HepG2 (cell line): ENCODE results near the gene ABHD4. TPM values are rescaled to one million over a fixed set of nuclear protein-coding genes. Genes with fewer than 3 reads are reported as not detected.
"Not testable (repeated sequence)": the region's sequence is repeated elsewhere in the genome, so short reads cannot be mapped to it uniquely, and the experiment has no call there.

Source experiments
- ATAC-seq: fragments of 200-7000 bp; cut with Tn5 transposase; 3 replicates; pipeline ENCODE4 v1.9.1; 2020; ENCODE audit warnings: mild to moderate bottlenecking, moderate library complexity
- BruUV-seq: library from RNA; stranded (reverse); fragments of 400-500 nt; replicated peaks from 2 replicates; lab custom pipeline; 2021; lab: Mats Ljungman, UMichigan
- CTCF ChIA-PET: fragments of 300-600 bp; formaldehyde crosslinking; extraction: SDS; loops from one replicate; lab custom pipeline; 2021; ENCODE audit warnings: low total read pairs, inconsistent platforms, low intra/inter-chr PET ratio; lab: Yijun Ruan, JAX
- POLR2A ChIA-PET: fragments of 350-600 bp; sonication (Branson Sonifier 250); formaldehyde crosslinking; loops from one replicate; lab custom pipeline; 2020; ENCODE audit warnings: antibody characterized with exemption, inconsistent platforms; lab: Yijun Ruan, JAX
- DNase-seq: peaks from one replicate; pipeline ENCODE4 v3.0.0-alpha.2; 2015; ENCODE audit warnings: low spot score
- FAIRE-seq: peaks from 3 replicates; lab custom pipeline; 2011; peaks lifted over from hg19 to GRCh38; lab: Jason Lieb, UNC
- H2AFZ ChIP-seq: one replicate; pipeline ENCODE4 v1.6.1; 2011; ENCODE audit warnings: low read length, inconsistent platforms
- H3K27ac ChIP-seq: fragments of 300-600 bp; 3 replicates; pipeline ENCODE4 v1.8.0; 2011; ENCODE audit warnings: mixed run types, mild to moderate bottlenecking, mixed read lengths, low read length, inconsistent platforms; ENCODE audit not compliant: insufficient read depth; ENCODE audit errors: extremely low read length
- H3K27me3 ChIP-seq, 2 experiments: fragments of 200-600 bp in 1 of 2; 2 replicates in 1 of 2; 3 replicates in 1 of 2; pipeline versions ENCODE4 v1.6.0 to v1.8.0; 2011; ENCODE audit warnings: low read length in 2 of 2, mild to moderate bottlenecking in 2 of 2, moderate library complexity in 2 of 2, inconsistent platforms in 1 of 2; ENCODE audit not compliant: insufficient read depth in 2 of 2, control insufficient read depth in 1 of 2
- H3K36me3 ChIP-seq, 2 experiments: fragments of 200-600 bp in 1 of 2; replicated peaks in 1 of 2; 2 replicates in 1 of 2; 3 replicates in 1 of 2; pipeline versions ENCODE4 v1.5.1 to v1.8.0; 2011; ENCODE audit warnings: low read length in 2 of 2, inconsistent platforms in 1 of 2; ENCODE audit not compliant: insufficient read depth in 2 of 2, control insufficient read depth in 1 of 2
- H3K4me1 ChIP-seq: 2 replicates; pipeline ENCODE4 v1.5.1; 2012; ENCODE audit warnings: low read length, inconsistent platforms; ENCODE audit not compliant: insufficient read depth
- H3K4me2 ChIP-seq: 2 replicates; pipeline ENCODE4 v1.6.0; 2011; ENCODE audit warnings: low read depth, low read length, inconsistent platforms
- H3K4me3 ChIP-seq, 3 experiments: fragments of 200-600 bp in 1 of 3; sonication (generic), shearing (Covaris generic) in 1 of 3; replicated peaks in 1 of 3; 2 replicates each; pipeline ENCODE4 v1.5.1; 2011 to 2016; ENCODE audit warnings: low read length in 3 of 3, inconsistent platforms in 2 of 3, low read depth in 2 of 3, mild to moderate bottlenecking in 2 of 3, control low read depth in 1 of 3, mixed read lengths in 1 of 3; ENCODE audit not compliant: insufficient read depth in 1 of 3
- H3K79me2 ChIP-seq: one replicate; pipeline ENCODE4 v1.6.1; 2011; ENCODE audit warnings: low read length, inconsistent platforms; ENCODE audit not compliant: insufficient read depth
- H3K9ac ChIP-seq: 2 replicates; pipeline ENCODE4 v1.6.0; 2011; ENCODE audit warnings: mild to moderate bottlenecking, low read depth, low read length, inconsistent platforms; ENCODE audit not compliant: insufficient read depth
- H3K9me3 ChIP-seq: 2 replicates; pipeline ENCODE4 v1.5.1; 2012; ENCODE audit warnings: mild to moderate bottlenecking, low read length
- H4K20me1 ChIP-seq: 2 replicates; pipeline ENCODE4 v1.6.0; 2011; ENCODE audit warnings: inconsistent platforms, mild to moderate bottlenecking, low read length, moderate library complexity; ENCODE audit not compliant: insufficient read depth
- CBX1 ChIP-seq: IDR thresholded peaks from one replicate; pipeline ENCODE4 v1.6.1; 2016; ENCODE audit warnings: antibody characterized with exemption, low read depth
- CCAR2 ChIP-seq: fragments of 200-400 bp; formaldehyde crosslinking; optimal IDR thresholded peaks from 2 replicates; pipeline ENCODE3; 2018; ENCODE audit warnings: low read depth, mild to moderate bottlenecking, low read length, moderate library complexity
- HNRNPK ChIP-seq: fragments of 200-400 bp; formaldehyde crosslinking; IDR thresholded peaks from 2 replicates; pipeline ENCODE4 v1.6.1; 2018; ENCODE audit warnings: low read length, low read depth, moderate library complexity, mild to moderate bottlenecking; ENCODE audit not compliant: poor library complexity, severe bottlenecking
- NFE2L1 ChIP-seq: sonication (generic); formaldehyde crosslinking; IDR thresholded peaks from 2 replicates; pipeline ENCODE4 v1.4.0; 2020; ENCODE audit warnings: missing genetic modification reagents, mild to moderate bottlenecking, borderline replicate concordance
- NRL ChIP-seq: sonication (generic); formaldehyde crosslinking; IDR thresholded peaks from 2 replicates; pipeline ENCODE4 v1.5.0; 2020; ENCODE audit warnings: missing genetic modification reagents, mild to moderate bottlenecking, moderate library complexity, borderline replicate concordance
- PCBP1 ChIP-seq: fragments of 200-400 bp; formaldehyde crosslinking; IDR thresholded peaks from 2 replicates; pipeline ENCODE4 v1.6.1; 2017; ENCODE audit warnings: mild to moderate bottlenecking, low read depth, low read length, borderline replicate concordance
- SP140L ChIP-seq: sonication (generic); formaldehyde crosslinking; IDR thresholded peaks from 2 replicates; pipeline ENCODE4 v1.4.0; 2020; ENCODE audit warnings: missing genetic modification reagents, borderline replicate concordance
- YEATS2 ChIP-seq: sonication (generic); formaldehyde crosslinking; IDR thresholded peaks from 2 replicates; pipeline ENCODE4 v1.4.0; 2020; ENCODE audit warnings: missing genetic modification reagents, borderline replicate concordance
- ZNF441 ChIP-seq: sonication (generic); formaldehyde crosslinking; IDR thresholded peaks from 2 replicates; pipeline ENCODE4 v1.7.0; 2021; ENCODE audit warnings: missing genetic modification reagents, borderline replicate concordance
- ZNF572 ChIP-seq: sonication (generic); formaldehyde crosslinking; IDR thresholded peaks from 2 replicates; pipeline ENCODE4 v1.5.1; 2020; ENCODE audit warnings: mild to moderate bottlenecking, missing genetic modification reagents
- whole genome bisulfite sequencing: methylation state at CpG from one replicate; pipeline ENCODE4 v1.1.6; 2017; ENCODE audit warnings: low lambda C conversion rate; 5-methylcytosine and 5-hydroxymethylcytosine counted together
- in situ Hi-C: cut with HindIII; loops from 2 replicates; pipeline ENCODE4 v1.10.0; 2017; ENCODE audit warnings: low pct_unique_long_range_greater_than_20kb; ENCODE audit not compliant: extremely low pct_ligation_motif_present
- intact Hi-C: fragments of 100-400 bp; cut with micrococcal nuclease; formaldehyde crosslinking; loops from one replicate; pipeline ENCODE4 v1.10.0; 2022; ENCODE audit not compliant: unreplicated experiment
- polyA plus RNA-seq, 8 experiments: library from polyadenylated mRNA; depleted of rRNA in 3 of 8; stranded (reverse) in 7 of 8; unstranded in 1 of 8; fragments of >200 nt; fragmentation: Illumina TruSeq in 4 of 8; extraction: Trizol in 4 of 8; gene quantifications; 2 replicates each; pipeline versions ENCODE4 v1.2.1 to v1.2.3, GENCODE V29; 2011 to 2016; ENCODE audit warnings: low read depth in 4 of 8, missing spikeins in 1 of 8, mixed read lengths in 1 of 8; ENCODE audit not compliant: insufficient read depth in 1 of 8
- total RNA-seq, 5 experiments: library from RNA; depleted of rRNA; stranded (reverse); fragments of >200 nt; fragmentation: Illumina TruSeq; extraction: Trizol; gene quantifications; 2 replicates each; pipeline ENCODE4 v1.2.3, GENCODE V29; 2016; ENCODE audit warnings: low read depth in 1 of 5

The ABHD4 gene
- total and polyA plus RNA-seq, 2 of the 13 experiments (the other 11 are each of a cell fraction or from before 2014, with no cell fraction given): 16.1 to 47.5 TPM

GRCh38 chr14:22634233-22634900 is 36.3 kb downstream of the ABHD4 start:
- in situ Hi-C loops: no loop called here
- no peak overlapping the region for H3K4me2 ChIP-seq
- no peak for FAIRE-seq
- CTCF ChIA-PET: no interaction called here
- POLR2A ChIA-PET: interaction anchor here (2.1 kb wide), 1 partner anchor 45 kb away, joined by 9 read pairs; the partner anchor contains the start of gene DAD1
- 21% methylated on average over 8 of the region's 8 CpGs for WGBS
- ATAC-seq: peak; percentile 72
- no peak overlapping the region for H2AFZ ChIP-seq
- TF ChIP-seq NFE2L1: no peak
- 0 out of 2 replicates have a peak, but pooled peaks have one; percentile 28 for TF ChIP-seq NRL (CRISPR knock-in tag)
- no peak for TF ChIP-seq CCAR2
- TF ChIP-seq YEATS2 (CRISPR knock-in tag): no peak
- no peak for TF ChIP-seq CBX1
- no peak for TF ChIP-seq ZNF441 (CRISPR knock-in tag)
- TF ChIP-seq SP140L (CRISPR knock-in tag): no peak
- 0 out of 2 replicates have a peak, but pooled peaks have one; percentile 61 for TF ChIP-seq ZNF572 (CRISPR knock-in tag)
- intact Hi-C loops: no loop called here
- H3K36me3 ChIP-seq: no peaks in the 10 kb centered on the region
- BruUV-seq: no TSS peak
- H4K20me1 ChIP-seq: no peaks in the 10 kb centered on the region
- no peaks in the 10 kb centered on the region; a peak in 2 of 5 replicates for H3K27me3 ChIP-seq
- H3K9me3 ChIP-seq: no peaks in the 10 kb centered on the region
- no peak for DNase-seq
- peaks cover 6% of the 10 kb centered on the region for H3K4me1 ChIP-seq
- no peaks in the 10 kb centered on the region for H3K79me2 ChIP-seq
- H3K9ac ChIP-seq: no peak overlapping the region
- no peak overlapping the region for H3K27ac ChIP-seq
- no peak overlapping the region for H3K4me3 ChIP-seq

DNA sequence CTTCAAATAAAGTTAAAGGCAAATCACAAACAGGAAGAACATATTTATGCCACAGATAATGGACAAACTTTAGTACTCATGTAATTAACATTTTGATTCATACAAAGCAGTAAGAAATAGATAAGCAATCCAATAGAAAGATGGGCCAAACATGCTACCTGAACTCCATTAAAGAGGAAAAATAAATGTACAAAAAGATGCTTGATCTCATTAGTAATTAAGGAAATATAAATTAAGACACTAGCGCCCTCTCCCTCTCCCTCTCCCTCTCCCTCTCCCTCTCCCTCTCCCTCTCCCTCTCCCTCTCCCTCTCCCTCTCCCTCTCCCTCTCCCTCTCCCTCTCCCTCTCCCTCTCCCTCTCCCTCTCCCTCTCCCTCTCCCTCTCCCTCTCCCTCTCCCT is 37.9 kb downstream of the ABHD4 start:
- H3K4me1 ChIP-seq, in situ Hi-C loops, DNase-seq, CTCF ChIA-PET, H3K79me2 ChIP-seq, H3K9ac ChIP-seq, H3K27ac ChIP-seq, H3K4me2 ChIP-seq, H2AFZ ChIP-seq, H3K4me3 ChIP-seq, intact Hi-C loops, BruUV-seq, FAIRE-seq, H3K36me3 ChIP-seq, H3K27me3 ChIP-seq, H3K9me3 ChIP-seq, ATAC-seq, H4K20me1 ChIP-seq: not testable (repeated sequence)
- 27% methylated on average over 1 of the region's 1 CpG for WGBS
- TF ChIP-seq HNRNPK (peak; percentile 100), PCBP1 (peak; percentile 98)
- POLR2A ChIA-PET: interaction anchor here (2.1 kb wide), 1 partner anchor 46 kb away, joined by 9 read pairs; the partner anchor contains the start of gene DAD1
